ENCODE results near the gene C3orf85.

The C3orf85 gene

DNA sequence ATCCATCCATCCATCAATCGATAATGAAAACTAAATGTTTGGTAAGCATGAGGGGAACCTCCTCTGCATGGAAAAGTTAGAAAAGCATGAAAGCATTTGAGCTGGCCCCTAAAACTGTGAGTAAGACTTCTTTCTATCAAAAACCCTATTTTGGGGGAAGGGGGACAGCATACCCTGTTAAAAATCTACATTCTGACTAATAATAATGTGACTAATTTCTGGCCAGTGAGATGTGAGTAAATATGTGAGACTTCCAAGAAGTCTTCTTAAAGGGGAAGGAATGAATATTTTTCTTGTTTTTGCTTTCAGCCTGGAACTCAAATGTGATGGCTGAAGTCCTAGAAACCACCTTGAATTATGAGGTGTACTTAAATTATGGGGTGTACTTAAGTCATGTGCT lies 54.9 kb downstream of the C3orf85 start:
- no peak overlapping the region for H3K4me3 ChIP-seq (ENCODE audit: low read depth, low read length)
- TF ChIP-seq, protein P1, sequence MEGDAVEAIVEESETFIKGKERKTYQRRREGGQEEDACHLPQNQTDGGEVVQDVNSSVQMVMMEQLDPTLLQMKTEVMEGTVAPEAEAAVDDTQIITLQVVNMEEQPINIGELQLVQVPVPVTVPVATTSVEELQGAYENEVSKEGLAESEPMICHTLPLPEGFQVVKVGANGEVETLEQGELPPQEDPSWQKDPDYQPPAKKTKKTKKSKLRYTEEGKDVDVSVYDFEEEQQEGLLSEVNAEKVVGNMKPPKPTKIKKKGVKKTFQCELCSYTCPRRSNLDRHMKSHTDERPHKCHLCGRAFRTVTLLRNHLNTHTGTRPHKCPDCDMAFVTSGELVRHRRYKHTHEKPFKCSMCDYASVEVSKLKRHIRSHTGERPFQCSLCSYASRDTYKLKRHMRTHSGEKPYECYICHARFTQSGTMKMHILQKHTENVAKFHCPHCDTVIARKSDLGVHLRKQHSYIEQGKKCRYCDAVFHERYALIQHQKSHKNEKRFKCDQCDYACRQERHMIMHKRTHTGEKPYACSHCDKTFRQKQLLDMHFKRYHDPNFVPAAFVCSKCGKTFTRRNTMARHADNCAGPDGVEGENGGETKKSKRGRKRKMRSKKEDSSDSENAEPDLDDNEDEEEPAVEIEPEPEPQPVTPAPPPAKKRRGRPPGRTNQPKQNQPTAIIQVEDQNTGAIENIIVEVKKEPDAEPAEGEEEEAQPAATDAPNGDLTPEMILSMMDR (IDR thresholded peaks at IDR 0.05; ENCODE audit: low read depth, low read length), result no peak

DNA sequence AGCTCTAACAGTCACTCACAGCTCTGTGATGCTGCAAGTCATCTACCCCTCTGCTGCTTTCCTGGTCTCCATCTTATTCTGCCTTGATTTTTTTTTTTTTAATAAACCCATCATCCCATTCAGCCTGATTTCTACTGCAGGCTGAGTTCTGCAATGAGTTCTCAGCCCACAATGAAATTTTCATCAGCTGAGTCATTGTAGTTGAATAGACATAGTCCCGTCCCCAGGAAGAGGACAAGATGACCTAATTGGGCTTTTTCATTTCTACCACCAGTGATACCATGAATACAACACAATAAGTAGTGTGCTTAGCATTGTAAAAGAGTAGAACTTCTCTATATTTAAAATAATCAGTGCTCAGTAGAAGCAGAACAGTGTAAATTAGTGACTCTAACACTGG lies 59.3 kb downstream of the C3orf85 start:
- TF ChIP-seq, protein P1 (IDR thresholded peaks at IDR 0.05; ENCODE audit: low read depth, low read length), result no peak
- no peak overlapping the region for H3K4me3 ChIP-seq (ENCODE audit: low read depth, low read length)
